ENCODE measurements around the gene C1orf167.

C1orf167 gene

GRCh38 chr1:11828511-11828910 is 66.5 kb downstream of the C1orf167 start:
- H3K27ac ChIP-seq (ENCODE audit: low read depth, low read length) = no peak overlapping the region

GRCh38 chr1:11831945-11832725 is 70.1 kb downstream of the C1orf167 start:
- Histone ChIP-seq H4K5ac (ENCODE audit: low read length) (no peak overlapping the region), H3K4me2 (ENCODE audit: low read length) (no peak overlapping the region), H2BK5ac (ENCODE audit: low read length) (no peak overlapping the region), H2AK5ac (ENCODE audit: low read length) (no peak overlapping the region), H3K4me3 (ENCODE audit: low read length) (no peak overlapping the region), H3K4me1 (ENCODE audit: control insufficient read depth, low read depth, low read length) (no peaks in the 10 kb centered on the region), H3K23ac (ENCODE audit: low read length) (no peak overlapping the region), H2BK15ac (replicated peaks; ENCODE audit: low read depth) (no peak overlapping the region), H3K27me3 (ENCODE audit: insufficient read depth, low read length, poor library complexity) (no peaks in the 10 kb centered on the region), H3K18ac (ENCODE audit: low read length) (no peak overlapping the region), H3K4ac (ENCODE audit: low read depth, low read length) (no peak overlapping the region), H3K79me1 (ENCODE audit: low read length) (no peaks in the 10 kb centered on the region), H3K79me2 (ENCODE audit: control insufficient read depth, insufficient read depth, low read length) (no peaks in the 10 kb centered on the region), H3K56ac (ENCODE audit: low read length) (no peak overlapping the region), H3K27ac (ENCODE audit: low read depth, low read length) (no peak overlapping the region), H3K9ac (ENCODE audit: low read length) (no peak overlapping the region), H2BK120ac (ENCODE audit: low read depth, low read length) (no peak overlapping the region), H4K8ac (ENCODE audit: low read depth, low read length) (no peak overlapping the region), H3K36me3 (ENCODE audit: control insufficient read depth, insufficient read depth, low read length) (peaks cover 20% of the 10 kb centered on the region)
- no peak for DNase-seq
- WGBS (ENCODE audit: extremely low coverage, insufficient coverage, low lambda C conversion rate) = no CpG with 5 or more reads among the region's 9 CpGs

More at GRCh38 chr1:11828511-11828910, 66.5 kb downstream of the C1orf167 start:
- H3K79me1 ChIP-seq (ENCODE audit: low read length) = no peaks in the 10 kb centered on the region
- H3K9ac ChIP-seq (ENCODE audit: low read length) = no peak overlapping the region
- H3K27me3 ChIP-seq (ENCODE audit: insufficient read depth, low read length, poor library complexity) = no peaks in the 10 kb centered on the region
- no CpG with 5 or more reads among the region's 19 CpGs for WGBS (ENCODE audit: extremely low coverage, insufficient coverage, low lambda C conversion rate)
- H3K36me3 ChIP-seq (ENCODE audit: control insufficient read depth, insufficient read depth, low read length) = peaks cover 15% of the 10 kb centered on the region
- H2BK5ac ChIP-seq (ENCODE audit: low read length) = no peak overlapping the region
- no peak overlapping the region for H3K18ac ChIP-seq (ENCODE audit: low read length)
- H3K79me2 ChIP-seq (ENCODE audit: control insufficient read depth, insufficient read depth, low read length) = no peaks in the 10 kb centered on the region
- no peak overlapping the region for H2BK120ac ChIP-seq (ENCODE audit: low read depth, low read length)
- no peak overlapping the region for H3K23ac ChIP-seq (ENCODE audit: low read length)
- no peak overlapping the region for H4K8ac ChIP-seq (ENCODE audit: low read depth, low read length)
- H3K4me2 ChIP-seq (ENCODE audit: low read length) = no peak overlapping the region
- H3K56ac ChIP-seq (ENCODE audit: low read length) = no peak overlapping the region
- no peak for DNase-seq
- H3K4me1 ChIP-seq (ENCODE audit: control insufficient read depth, low read depth, low read length) = no peaks in the 10 kb centered on the region
- H3K4me3 ChIP-seq (ENCODE audit: low read length) = no peak overlapping the region
- H4K5ac ChIP-seq (ENCODE audit: low read length) = no peak overlapping the region
- no peak overlapping the region for H3K4ac ChIP-seq (ENCODE audit: low read depth, low read length)
- H2BK15ac ChIP-seq (replicated peaks; ENCODE audit: low read depth) = no peak overlapping the region
- H2AK5ac ChIP-seq (ENCODE audit: low read length) = no peak overlapping the region

GRCh38 chr1:11833497-11833896 is 71.5 kb downstream of the C1orf167 start:
- Histone ChIP-seq H2AK5ac (ENCODE audit: low read length) (no peak overlapping the region), H3K79me1 (ENCODE audit: low read length) (no peaks in the 10 kb centered on the region), H3K56ac (ENCODE audit: low read length) (no peak overlapping the region), H2BK5ac (ENCODE audit: low read length) (no peak overlapping the region), H2BK120ac (ENCODE audit: low read depth, low read length) (no peak overlapping the region), H3K23ac (ENCODE audit: low read length) (no peak overlapping the region), H3K4me3 (ENCODE audit: low read length) (no peak overlapping the region), H3K9ac (ENCODE audit: low read length) (no peak overlapping the region), H4K8ac (ENCODE audit: low read depth, low read length) (no peak overlapping the region), H3K4me1 (ENCODE audit: control insufficient read depth, low read depth, low read length) (no peaks in the 10 kb centered on the region), H2BK15ac (replicated peaks; ENCODE audit: low read depth) (no peak overlapping the region), H3K79me2 (ENCODE audit: control insufficient read depth, insufficient read depth, low read length) (no peaks in the 10 kb centered on the region), H3K4ac (ENCODE audit: low read depth, low read length) (no peak overlapping the region), H4K5ac (ENCODE audit: low read length) (no peak overlapping the region), H3K4me2 (ENCODE audit: low read length) (no peak overlapping the region), H3K27me3 (ENCODE audit: insufficient read depth, low read length, poor library complexity) (no peaks in the 10 kb centered on the region), H3K18ac (ENCODE audit: low read length) (no peak overlapping the region), H3K36me3 (ENCODE audit: control insufficient read depth, insufficient read depth, low read length) (peaks cover 19% of the 10 kb centered on the region), H3K27ac (ENCODE audit: low read depth, low read length) (no peak overlapping the region)
- WGBS (ENCODE audit: extremely low coverage, insufficient coverage, low lambda C conversion rate) = no CpG with 5 or more reads among the region's 8 CpGs
- no peak for DNase-seq

GRCh38 chr1:11833900-11834299 is 71.9 kb downstream of the C1orf167 start:
- Histone ChIP-seq H3K23ac (ENCODE audit: low read length) (no peak overlapping the region), H3K79me2 (ENCODE audit: control insufficient read depth, insufficient read depth, low read length) (no peaks in the 10 kb centered on the region), H3K79me1 (ENCODE audit: low read length) (no peaks in the 10 kb centered on the region), H2BK5ac (ENCODE audit: low read length) (no peak overlapping the region), H3K18ac (ENCODE audit: low read length) (no peak overlapping the region), H3K4me1 (ENCODE audit: control insufficient read depth, low read depth, low read length) (no peaks in the 10 kb centered on the region), H3K4me2 (ENCODE audit: low read length) (no peak overlapping the region), H4K5ac (ENCODE audit: low read length) (no peak overlapping the region), H2AK5ac (ENCODE audit: low read length) (no peak overlapping the region), H3K36me3 (ENCODE audit: control insufficient read depth, insufficient read depth, low read length) (peaks cover 16% of the 10 kb centered on the region), H3K4me3 (ENCODE audit: low read length) (no peak overlapping the region), H4K8ac (ENCODE audit: low read depth, low read length) (no peak overlapping the region), H2BK15ac (replicated peaks; ENCODE audit: low read depth) (no peak overlapping the region), H3K27ac (ENCODE audit: low read depth, low read length) (no peak overlapping the region), H3K9ac (ENCODE audit: low read length) (no peak overlapping the region), H3K27me3 (ENCODE audit: insufficient read depth, low read length, poor library complexity) (no peaks in the 10 kb centered on the region), H3K4ac (ENCODE audit: low read depth, low read length) (no peak overlapping the region), H3K56ac (ENCODE audit: low read length) (no peak overlapping the region), H2BK120ac (ENCODE audit: low read depth, low read length) (no peak overlapping the region)
- no peak for DNase-seq
- WGBS (ENCODE audit: extremely low coverage, insufficient coverage, low lambda C conversion rate) = no CpG with 5 or more reads among the region's 13 CpGs

GRCh38 chr1:11835441-11836225 is 73.6 kb downstream of the C1orf167 start:
- Histone ChIP-seq H3K4me3 (ENCODE audit: low read length) (no peak overlapping the region), H3K27me3 (ENCODE audit: insufficient read depth, low read length, poor library complexity) (no peaks in the 10 kb centered on the region), H3K23ac (ENCODE audit: low read length) (no peak overlapping the region), H3K4me1 (ENCODE audit: control insufficient read depth, low read depth, low read length) (no peaks in the 10 kb centered on the region), H2AK5ac (ENCODE audit: low read length) (no peak overlapping the region), H3K4ac (ENCODE audit: low read depth, low read length) (no peak overlapping the region), H3K27ac (ENCODE audit: low read depth, low read length) (no peak overlapping the region), H2BK120ac (ENCODE audit: low read depth, low read length) (no peak overlapping the region), H3K36me3 (ENCODE audit: control insufficient read depth, insufficient read depth, low read length) (peaks cover 14% of the 10 kb centered on the region), H3K4me2 (ENCODE audit: low read length) (no peak overlapping the region), H3K18ac (ENCODE audit: low read length) (no peak overlapping the region), H3K56ac (ENCODE audit: low read length) (no peak overlapping the region), H3K79me2 (ENCODE audit: control insufficient read depth, insufficient read depth, low read length) (no peaks in the 10 kb centered on the region), H2BK15ac (replicated peaks; ENCODE audit: low read depth) (no peak overlapping the region), H2BK5ac (ENCODE audit: low read length) (no peak overlapping the region), H3K79me1 (ENCODE audit: low read length) (no peaks in the 10 kb centered on the region), H4K8ac (ENCODE audit: low read depth, low read length) (no peak overlapping the region), H3K9ac (ENCODE audit: low read length) (no peak overlapping the region), H4K5ac (ENCODE audit: low read length) (no peak overlapping the region)
- no peak for DNase-seq
- no CpG with 5 or more reads among the region's 28 CpGs for WGBS (ENCODE audit: extremely low coverage, insufficient coverage, low lambda C conversion rate)
